ENCODE results near the gene ADM2. TPM values are rescaled to one million over a fixed set of nuclear protein-coding genes. Genes with fewer than 3 reads are reported as not detected.

ADM2 gene
- total RNA-seq, 1 donor from 2014 or later: not detected

DNA sequence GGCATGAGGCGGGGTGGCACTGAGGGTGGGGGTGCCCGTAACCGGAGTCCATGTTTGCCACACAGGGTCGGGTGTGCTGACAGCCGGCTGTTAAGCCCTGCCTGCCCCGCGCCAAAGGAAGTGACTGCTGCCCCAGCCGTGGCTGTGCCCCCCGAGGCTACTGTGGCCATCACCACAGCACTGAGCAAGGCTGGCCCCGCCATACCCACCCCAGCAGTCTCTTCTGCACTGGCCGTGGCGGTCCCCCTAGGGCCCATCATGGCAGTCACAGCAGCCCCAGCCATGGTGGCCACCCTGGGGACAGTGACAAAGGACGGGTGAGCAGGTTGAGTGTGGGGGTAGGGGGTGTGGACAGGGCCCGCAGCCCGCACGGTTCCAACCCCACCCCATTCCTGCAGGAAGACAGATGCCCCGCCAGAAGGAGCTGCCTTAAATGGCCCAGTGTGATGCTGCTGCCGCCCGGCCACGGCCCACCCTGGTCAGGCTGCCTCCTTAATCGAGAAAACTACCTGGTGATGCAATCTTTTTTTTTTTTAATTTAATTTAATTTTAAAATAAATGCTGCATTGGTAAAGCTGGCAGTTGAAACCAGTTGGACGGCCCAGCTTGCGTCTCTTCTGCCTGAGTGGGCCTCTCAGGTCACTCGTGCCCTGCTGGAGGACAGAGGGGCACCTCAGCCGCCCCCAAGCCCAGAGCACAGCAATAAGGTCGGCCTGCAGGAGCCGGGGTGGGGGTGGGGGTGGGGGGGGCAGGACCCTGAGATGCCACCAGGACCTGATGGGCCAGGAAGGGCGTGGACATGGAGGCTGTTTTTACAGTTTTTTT is 37.3 kb upstream of the ADM2 start:
- no peak for DNase-seq
- peak; percentile 3 for ATAC-seq (ENCODE audit: poor library complexity)
- intact Hi-C loops (cut with DNase I): no loop called here

DNA sequence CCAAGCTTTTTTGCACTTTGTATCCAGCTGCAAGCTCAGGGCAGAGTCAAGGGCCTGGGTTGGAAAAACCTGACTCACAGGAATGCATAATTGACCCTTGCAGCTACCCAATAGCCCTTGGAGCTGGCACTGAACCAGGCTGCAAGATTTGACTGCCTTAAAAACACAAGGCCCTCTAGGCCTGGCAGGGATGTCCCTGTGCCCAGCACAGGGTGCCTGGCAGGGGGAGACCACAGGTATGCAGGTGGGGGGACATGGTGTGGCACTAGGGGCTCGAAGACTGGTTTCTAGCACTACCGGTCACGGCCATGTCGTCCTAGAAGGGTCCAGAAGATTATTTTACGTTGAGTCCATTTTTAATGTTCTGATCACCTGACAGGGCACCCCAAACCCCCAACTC is 36.7 kb upstream of the ADM2 start:
- ATAC-seq (ENCODE audit: poor library complexity): no peak
- no peak for DNase-seq
- intact Hi-C loops (cut with DNase I): no loop called here

DNA sequence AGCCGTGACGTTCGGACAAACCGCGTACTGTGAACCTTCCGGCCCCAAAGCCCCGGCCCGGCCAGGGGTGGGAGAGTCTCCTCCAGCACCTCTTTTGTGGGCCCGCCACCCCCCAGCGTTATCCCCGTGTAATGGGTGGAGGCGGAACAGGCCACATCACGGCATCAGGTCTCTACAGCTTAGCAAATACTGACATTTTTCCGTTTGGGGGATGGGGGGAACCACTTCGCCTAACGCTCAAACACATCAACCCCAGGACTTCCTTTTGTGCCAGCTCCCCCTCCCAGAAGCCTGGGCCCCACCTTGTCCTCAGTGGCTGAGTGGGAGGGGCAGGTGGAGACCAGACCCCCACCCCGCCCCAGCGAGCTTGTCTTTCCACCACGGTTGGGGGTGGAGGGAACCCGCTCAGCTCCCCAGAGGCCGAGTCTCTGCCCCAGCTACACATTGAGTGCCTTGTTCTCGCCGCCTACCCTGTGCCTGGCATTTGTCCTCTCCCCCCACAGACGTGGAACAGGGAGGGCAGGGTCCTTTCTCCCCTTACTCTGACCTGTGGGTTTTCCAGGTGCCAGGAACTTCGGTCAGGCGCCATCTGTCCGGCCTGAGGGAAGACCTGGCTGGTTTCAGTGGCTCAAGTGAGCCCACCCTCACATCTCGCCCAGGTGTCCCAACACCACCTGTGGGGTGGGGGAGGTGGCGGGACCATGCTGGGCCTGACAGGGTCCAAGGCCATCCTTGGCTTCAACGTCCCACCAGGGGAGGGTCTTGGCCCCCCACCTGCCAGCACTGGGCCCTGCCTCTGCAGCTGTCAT is 36.1 kb upstream of the ADM2 start:
- ATAC-seq (ENCODE audit: poor library complexity) (peak; percentile 3), DNase-seq (no peak)
- intact Hi-C loops (cut with DNase I): no loop called here

DNA sequence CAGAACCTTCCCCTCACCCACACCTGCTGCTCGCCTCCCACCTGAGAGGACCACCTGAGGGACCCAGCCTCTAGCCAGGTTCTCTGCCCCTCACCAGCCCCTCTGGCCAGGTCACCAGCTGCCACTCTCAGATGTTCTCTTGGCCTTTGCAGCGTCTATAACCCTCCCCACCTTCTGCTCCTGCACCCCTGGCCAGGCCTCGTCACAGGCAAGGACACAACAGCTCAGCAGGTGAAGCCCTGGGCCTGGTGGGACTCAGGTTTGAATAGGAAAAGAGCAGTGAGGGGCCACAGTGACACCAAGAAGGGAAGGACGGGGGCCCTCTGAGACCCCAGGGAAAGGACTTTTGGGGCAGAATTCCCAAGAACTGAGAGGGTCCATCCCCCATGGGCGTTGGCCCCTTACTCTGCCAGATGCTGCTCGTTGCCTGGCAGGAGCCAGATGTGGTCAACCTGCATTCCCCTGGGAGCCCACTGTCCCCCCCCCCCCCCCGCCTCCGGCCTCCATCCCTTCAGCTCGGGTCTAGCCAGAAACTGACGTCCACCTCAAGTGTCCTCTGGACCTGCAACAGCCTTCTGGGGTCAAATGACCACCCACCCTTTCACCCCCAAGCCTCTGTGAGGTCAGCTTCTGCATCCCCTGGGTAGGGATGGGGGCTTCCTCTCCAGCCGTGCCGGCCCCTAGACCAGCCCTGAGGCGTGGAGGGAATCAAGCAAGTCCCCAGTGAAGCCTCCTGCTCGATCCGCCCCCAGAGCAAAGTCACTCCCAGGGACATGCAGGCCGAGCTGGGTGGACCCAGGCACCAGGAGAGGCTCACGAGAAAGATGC is 35.2 kb upstream of the ADM2 start:
- intact Hi-C loops (cut with DNase I): no loop called here
- DNase-seq (no peak), ATAC-seq (ENCODE audit: poor library complexity) (no peak)

DNA sequence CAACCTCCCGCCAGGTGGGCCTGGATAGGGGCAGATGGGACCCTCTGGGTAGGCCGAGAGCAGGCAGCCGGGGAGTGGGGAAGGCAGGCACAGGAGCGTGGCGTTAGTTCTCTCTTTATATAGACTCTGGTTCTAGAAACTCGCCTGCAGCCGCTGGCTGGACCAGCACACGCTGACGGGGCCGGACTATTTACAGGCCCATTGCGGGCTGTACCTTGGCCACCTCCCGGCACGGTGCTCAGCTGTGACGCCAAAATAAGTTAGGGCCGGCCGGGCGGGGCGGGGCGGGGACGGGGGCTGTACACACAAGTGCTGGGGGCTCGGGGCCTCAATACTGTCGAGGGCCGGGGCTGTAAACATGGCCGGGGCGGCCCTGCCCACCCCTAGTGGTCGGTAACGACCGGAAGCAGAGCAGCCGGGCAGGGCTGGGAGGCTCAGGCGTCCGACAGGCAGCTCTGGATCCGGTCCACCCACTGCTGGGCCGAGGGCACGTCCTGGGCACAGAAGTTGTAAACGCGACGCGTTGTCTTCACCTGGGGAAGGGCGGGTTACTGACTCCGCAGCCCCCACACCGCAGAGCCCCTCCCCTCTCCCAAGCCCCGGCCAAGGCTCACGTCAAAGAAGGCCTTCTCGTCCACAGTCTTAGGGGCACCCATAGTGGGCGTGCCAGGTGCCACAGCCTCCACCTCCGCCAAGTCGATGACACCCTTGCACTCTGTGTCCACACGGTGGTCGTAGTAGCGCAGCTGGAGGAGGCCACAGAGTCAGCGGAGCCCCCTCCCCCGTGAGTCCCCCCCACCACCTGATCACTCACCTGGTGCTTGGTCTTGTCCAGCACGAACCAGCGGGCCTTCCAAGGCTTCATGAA is 34.4 kb upstream of the ADM2 start:
- intact Hi-C loops (cut with DNase I): no loop called here
- no peak for DNase-seq
- no peak for ATAC-seq (ENCODE audit: poor library complexity)

DNA sequence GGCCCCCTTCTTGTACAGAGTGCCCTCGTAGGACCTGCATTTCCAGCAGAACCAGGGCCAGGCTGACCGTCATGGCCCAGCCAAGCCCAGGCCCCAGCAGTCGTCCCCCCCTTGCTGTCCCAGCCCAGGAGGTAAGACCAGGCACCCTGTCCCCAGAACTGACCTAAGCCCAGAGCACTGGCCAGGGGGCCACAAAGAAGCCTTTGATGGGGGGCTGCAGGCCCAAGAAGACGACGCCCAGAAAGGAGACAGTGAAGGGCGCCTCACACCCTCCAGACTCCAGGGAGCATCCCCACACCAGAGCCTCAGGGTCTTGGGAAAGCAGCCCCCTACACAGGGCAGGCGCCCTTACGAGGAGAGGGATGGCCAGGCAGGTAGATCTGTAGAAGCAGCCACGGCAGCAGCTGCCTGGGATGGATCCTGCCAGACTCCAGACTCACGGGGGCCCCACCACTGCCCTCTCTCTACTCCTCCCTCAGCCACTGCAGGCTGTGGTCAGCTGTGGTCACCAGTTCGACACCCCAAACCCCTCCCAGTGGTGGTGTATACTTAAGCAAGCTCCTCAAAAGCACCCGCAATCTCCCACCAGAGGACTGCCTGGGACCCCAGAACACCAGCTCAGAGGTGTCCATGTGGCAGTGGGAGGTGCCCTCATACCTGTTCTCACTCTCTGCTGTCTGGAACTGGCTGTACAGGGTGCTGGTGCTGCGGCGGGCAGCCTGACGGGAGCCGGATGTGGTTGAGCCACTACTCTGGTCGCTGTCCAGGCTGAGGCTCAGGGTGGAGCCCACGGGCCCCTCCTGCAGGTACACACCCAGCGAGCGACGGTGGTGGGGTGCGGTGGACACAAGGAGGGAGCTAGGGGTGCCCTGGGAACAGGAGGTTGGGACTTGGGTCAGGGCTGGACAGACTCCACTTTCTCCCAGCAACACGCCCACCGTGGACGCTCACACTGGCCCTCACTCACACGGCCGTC is 33.5 kb upstream of the ADM2 start:
- DNase-seq (no peak), ATAC-seq (ENCODE audit: poor library complexity) (no peak)
- intact Hi-C loops (cut with DNase I): no loop called here

DNA sequence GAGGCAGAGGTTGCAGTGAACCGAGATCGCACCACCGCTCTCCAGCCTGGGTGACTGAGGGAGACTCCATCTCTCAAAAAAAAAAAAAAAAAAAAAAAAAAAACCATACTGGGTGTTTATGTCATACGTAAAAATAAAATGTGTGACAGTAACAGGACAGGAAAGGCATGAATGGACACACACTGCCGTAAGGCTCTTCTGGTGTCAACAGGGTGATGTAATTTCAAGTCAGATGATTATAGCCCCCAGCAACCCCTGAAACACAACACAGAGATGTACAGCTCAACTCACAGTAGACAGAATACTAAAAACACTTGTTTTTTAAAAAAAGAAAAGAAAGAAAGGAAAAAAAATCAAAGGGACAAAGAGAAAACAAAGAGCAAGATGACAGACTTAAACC is 28.7 kb upstream of the ADM2 start:
- ATAC-seq (ENCODE audit: poor library complexity): no peak
- intact Hi-C loops (cut with DNase I): no loop called here
- no peak for DNase-seq

DNA sequence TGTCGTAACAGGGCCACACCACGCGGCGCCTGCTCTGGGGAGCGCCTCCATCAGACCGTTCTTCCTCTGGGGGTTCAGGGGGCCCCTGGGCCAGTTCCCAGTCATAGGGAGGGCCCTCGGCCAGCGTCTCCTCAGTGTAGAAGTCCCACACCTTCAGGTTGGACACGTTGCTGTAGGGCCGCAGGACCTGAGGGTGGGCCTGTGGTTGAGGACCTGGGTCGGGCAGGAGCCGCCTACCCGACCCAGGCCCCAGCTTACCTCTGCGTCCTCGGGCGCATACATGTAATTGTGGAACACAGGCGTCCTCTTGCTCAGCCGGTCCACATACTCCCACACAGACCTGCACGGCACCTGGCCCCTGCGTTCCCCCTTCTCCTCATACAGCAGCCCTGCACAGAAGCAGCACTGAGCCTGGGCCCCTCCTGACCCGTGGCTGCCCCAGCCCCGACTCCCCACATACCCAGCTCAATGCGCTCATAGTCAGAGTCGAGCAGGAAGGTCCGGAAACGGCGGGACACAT is 26.7 kb upstream of the ADM2 start:
- ATAC-seq (ENCODE audit: poor library complexity): no peak
- intact Hi-C loops (cut with DNase I): no loop called here
- DNase-seq: no peak

DNA sequence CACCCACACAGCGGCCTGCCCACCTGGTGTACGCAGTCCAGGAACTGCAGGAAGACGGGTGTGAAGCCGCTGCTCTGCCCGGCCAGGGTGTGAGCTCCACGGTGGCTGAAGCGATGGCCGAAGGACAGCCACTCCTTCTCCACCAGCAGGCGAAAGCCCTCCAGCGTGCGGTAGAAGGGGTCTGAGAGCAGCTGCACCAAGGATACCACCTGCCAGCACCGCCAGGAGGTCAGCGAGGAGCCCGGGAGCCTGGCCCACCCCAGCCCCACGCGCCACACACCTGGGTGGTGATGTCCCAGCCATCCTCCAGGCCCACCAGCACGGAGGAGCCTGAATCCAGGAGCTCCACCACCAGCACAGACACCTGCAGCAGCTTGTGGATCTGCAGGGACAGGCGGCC is 26.1 kb upstream of the ADM2 start:
- DNase-seq (no peak), ATAC-seq (ENCODE audit: poor library complexity) (no peak)
- intact Hi-C loops (cut with DNase I): no loop called here

DNA sequence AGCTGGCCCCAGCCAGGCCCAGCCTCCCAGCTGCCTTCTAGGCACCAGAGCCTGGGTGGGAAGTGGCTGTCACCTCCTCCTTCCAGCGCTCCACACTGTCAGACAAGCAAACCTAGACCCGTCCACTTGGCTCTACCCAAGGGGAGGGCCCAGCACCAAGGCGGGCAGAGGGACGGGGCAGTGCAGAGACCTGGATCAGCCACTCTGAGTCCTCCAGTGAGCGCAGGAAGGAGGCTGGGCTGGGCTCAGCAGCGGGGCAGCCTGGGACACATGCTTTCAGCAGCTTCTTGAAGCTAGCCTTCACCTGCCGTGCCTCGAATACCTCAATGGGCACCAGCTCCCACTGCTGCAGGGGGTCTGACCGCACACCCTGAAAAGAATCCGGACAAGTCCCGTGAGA is 25.3 kb upstream of the ADM2 start:
- ATAC-seq (ENCODE audit: poor library complexity): no peak
- no peak for DNase-seq
- intact Hi-C loops (cut with DNase I): no loop called here

DNA sequence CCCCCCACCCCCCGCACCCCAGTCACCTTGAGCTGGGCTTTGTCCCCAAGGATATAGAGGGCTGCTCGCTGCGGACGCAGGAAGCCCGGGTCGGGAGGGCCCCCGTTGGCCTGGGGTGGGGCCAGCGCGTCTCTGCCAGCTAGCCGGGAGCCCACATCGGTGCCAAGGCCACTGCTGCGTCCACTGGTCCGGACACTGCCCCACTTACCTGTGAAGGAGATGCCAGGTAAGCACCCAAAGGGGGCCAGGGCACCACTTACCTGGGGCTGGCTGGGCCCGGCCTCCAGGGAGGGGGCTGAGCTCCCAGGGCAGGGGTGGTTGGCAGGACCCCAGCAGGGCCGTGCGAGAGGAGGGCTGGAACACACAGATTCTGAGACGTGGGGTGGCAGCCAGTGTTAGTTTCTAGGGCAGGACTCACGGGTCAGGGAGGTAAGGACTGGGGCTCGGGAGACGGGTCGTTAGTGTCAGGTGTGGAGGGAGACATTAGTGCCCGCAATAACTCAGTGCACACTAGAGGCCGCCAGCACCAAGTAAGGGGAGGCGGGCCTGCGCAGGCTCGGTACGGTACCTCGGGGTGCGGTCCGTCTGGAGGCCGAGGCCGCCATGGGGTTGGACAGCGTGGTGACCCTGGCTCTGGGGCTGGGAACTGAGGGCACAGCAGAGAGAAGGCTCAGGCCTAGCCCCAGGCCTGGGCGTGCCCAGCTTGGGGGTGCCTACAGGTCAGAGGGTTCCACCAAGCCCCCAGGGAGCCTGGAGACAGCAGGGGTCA is 24.7 kb upstream of the ADM2 start:
- no peak for ATAC-seq (ENCODE audit: poor library complexity)
- intact Hi-C loops (cut with DNase I): no loop called here
- no peak for DNase-seq

DNA sequence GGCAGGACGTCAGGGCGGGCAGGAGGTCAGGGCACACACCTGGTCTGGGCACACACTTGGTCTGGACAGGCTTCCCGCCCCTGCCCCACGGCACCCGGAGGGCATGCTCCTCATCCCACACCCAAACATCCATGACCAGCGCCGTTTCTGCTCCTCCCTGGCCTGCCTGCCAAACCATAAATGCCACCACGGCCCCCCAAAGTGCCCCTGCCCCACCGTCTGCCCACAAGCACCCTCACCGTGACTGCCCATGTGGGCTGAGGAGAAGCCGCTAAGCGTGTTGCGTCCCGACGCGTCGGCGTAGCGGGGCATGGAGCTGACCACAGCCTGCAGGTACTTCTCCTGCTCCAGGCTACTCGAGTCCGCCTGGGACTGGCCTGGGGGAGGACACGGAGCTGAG is 22.3 kb upstream of the ADM2 start:
- ATAC-seq (ENCODE audit: poor library complexity) (no peak), DNase-seq (no peak)
- intact Hi-C loops (cut with DNase I): no loop called here

DNA sequence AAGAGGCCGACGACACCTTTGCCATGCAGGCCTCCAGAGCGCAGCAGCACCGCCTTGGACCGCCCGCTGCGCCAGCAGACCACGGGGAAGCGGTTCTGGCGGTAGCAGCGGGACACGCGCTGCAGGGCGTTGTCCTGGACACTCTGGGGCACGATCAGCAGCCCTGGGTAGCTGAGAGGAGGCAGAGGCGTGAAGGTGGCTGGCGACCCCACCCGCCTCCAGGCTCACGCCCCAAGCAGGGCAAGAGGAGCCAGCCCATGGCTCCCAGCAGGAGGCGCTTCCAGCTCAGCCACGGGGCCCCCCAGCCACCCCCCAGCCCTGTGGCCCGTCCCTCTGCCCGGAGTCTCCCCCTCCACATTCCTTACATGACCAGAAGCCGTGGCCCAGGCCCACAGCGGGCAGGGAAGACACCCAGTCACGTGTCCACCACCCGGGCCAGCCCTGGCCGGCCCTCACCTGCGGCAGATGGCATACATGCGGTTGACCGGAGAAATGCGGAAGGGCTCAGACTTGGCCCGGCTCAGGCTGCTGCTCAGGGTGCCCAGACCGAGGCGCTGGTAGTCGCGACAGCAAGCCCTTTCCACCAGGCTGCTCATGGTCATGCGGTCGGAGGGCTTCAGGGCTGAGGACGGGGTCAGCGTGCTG is 21.7 kb upstream of the ADM2 start:
- DNase-seq: no peak
- intact Hi-C loops (cut with DNase I): no loop called here

DNA sequence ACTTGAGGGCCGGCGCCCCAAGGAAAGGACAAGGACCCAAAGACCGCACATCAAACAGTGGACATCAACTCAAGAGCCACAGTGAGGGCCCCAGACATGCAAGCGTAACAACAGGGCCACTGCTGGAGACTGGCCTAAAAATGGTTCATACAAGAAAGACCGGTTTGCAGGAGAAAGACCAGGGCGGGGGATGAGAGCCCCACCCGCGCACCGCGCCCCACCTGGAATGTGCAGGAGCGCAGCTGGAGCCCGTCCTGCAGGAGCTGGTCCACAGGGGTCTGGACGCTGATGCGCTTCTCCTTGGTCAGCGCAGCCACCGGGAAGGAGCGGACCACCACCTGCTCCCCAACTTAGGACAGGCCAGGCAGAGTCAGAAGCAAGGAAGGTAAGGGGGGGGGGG is 20.4 kb upstream of the ADM2 start:
- DNase-seq: no peak
- no peak for ATAC-seq (ENCODE audit: poor library complexity)
- intact Hi-C loops (cut with DNase I): no loop called here

More for the DNA sequence above, 21.7 kb upstream of the ADM2 start:
- no peak for ATAC-seq (ENCODE audit: poor library complexity)

DNA sequence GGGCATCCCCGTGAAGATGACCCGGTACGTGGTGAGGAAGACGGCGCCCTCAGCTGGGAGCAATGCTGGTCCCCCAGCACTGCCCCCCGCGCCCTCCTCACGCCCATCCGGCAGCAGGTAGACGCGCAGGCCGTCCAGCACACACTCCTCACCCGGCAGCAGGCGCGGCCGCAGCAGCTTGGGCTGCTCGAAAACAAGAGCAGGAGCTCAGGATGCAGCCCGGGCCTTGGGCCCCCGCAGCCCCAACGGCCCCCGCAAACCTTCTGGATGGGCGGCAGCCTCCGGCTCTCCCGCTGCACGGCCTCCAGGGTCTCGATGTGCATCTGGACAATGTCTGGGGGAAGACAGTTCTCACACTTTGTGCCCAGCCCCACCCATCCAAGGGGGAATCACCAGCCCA is 19.8 kb upstream of the ADM2 start:
- DNase-seq (no peak), ATAC-seq (ENCODE audit: poor library complexity) (no peak)
- intact Hi-C loops (cut with DNase I): no loop called here

DNA sequence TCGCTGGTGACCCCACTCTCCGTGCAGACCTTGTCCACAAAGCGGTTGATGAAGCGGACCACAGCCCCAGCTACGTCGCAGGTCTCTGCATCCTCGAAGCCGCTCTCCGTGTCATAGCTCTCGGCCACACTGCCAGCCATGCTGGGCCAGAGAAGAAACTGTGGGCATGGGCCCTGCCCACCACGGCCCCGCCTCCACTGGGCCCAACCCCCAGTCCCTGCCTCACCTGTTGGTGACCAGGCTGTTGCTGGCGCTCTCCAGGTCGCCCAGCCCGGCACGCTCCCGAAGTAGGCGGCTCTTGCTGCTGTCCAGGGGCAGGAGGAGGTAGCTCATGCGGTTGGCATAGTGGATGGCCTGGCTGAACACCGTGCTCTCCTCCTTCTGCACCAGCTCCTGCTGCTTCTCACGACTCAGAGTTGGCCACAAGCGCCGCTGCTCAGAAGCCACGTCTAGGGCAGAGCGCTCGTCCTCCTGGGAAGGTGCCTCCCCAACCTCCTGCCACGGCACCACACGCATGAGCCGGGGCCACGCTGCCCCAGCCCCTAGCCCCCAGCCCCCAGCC is 19.3 kb upstream of the ADM2 start:
- no peak for DNase-seq
- no peak for ATAC-seq (ENCODE audit: poor library complexity)
- intact Hi-C loops (cut with DNase I): no loop called here
